SK-N-SH (cell line): Measurements from ENCODE around the gene BSG. TPM values are rescaled to one million over a fixed set of nuclear protein-coding genes. Genes with fewer than 3 reads are reported as not detected.
A peak's percentile ranks its signal among the peaks of the same experiment; 100 is the strongest.

Experiments
- CTCF ChIA-PET: fragments of 300-600, 350-600 bp; formaldehyde crosslinking; extraction: SDS; loops from one replicate; lab custom pipeline; 2021; lab: Yijun Ruan, JAX
- POLR2A ChIA-PET: fragments of 350-600 bp; sonication (Branson Sonifier 250); formaldehyde crosslinking; extraction: SDS; loops from one replicate; lab custom pipeline; 2020; ENCODE audit warnings: antibody characterized with exemption, inconsistent platforms; lab: Yijun Ruan, JAX
- DNase-seq: peaks from one replicate; pipeline ENCODE4 v3.0.0; 2012
- H2AFZ ChIP-seq: fragments of 200-600 bp; sonication (generic); 2 replicates; pipeline ENCODE4 v1.8.1; 2016; ENCODE audit warnings: antibody characterized with exemption, mild to moderate bottlenecking, low read depth
- H3F3A ChIP-seq: fragments of 200-600 bp; sonication (generic); replicated peaks from 2 replicates; pipeline ENCODE3; 2016; ENCODE audit warnings: antibody characterized with exemption, mild to moderate bottlenecking; ENCODE audit not compliant: insufficient read depth
- H3K27ac ChIP-seq, 2 experiments: fragments of 200-500 bp in 1 of 2; fragments of 200-600 bp in 1 of 2; sonication (Bioruptor generic) in 1 of 2; sonication (generic), shearing (Covaris generic) in 1 of 2; 2 replicates each; pipeline versions ENCODE4 v1.5.1 to v1.6.1; 2014 to 2016; ENCODE audit warnings: low read depth in 2 of 2, inconsistent platforms in 1 of 2, low read length in 1 of 2, mild to moderate bottlenecking in 1 of 2, mixed read lengths in 1 of 2
- H3K27me3 ChIP-seq: fragments of 200-600 bp; sonication (generic), shearing (Covaris generic); 2 replicates; pipeline ENCODE4 v1.6.1; 2016; ENCODE audit warnings: mixed run types; ENCODE audit not compliant: insufficient read depth
- H3K36me3 ChIP-seq, 2 experiments: fragments of 200-500 bp in 1 of 2; fragments of 200-600 bp in 1 of 2; sonication (Bioruptor generic) in 1 of 2; sonication (generic) in 1 of 2; replicated peaks in 1 of 2; 2 replicates each; pipeline versions ENCODE3 to v1.5.1; 2014 to 2016; ENCODE audit warnings: low read length in 1 of 2, mild to moderate bottlenecking in 1 of 2; ENCODE audit not compliant: insufficient read depth in 2 of 2, control insufficient read depth in 1 of 2
- H3K4me1 ChIP-seq, 2 experiments: fragments of 200-500 bp in 1 of 2; fragments of 200-600 bp in 1 of 2; sonication (Bioruptor generic) in 1 of 2; sonication (generic), shearing (Covaris generic) in 1 of 2; 2 replicates each; pipeline versions ENCODE4 v1.5.1 to v1.6.1; 2014 to 2016; ENCODE audit warnings: low read depth in 1 of 2, low read length in 1 of 2, mixed run types in 1 of 2; ENCODE audit not compliant: insufficient read depth in 2 of 2, control insufficient read depth in 1 of 2
- H3K4me2 ChIP-seq: fragments of 200-600 bp; sonication (generic), shearing (Covaris generic); 2 replicates; pipeline ENCODE4 v1.6.1; 2017; ENCODE audit warnings: mixed run types
- H3K4me3 ChIP-seq, 2 experiments: fragments of 200-500 bp in 1 of 2; fragments of 200-600 bp in 1 of 2; sonication (Bioruptor generic) in 1 of 2; sonication (generic), shearing (Covaris generic) in 1 of 2; 2 replicates each; pipeline versions ENCODE4 v1.5.1 to v1.8.1; 2014 to 2016; ENCODE audit warnings: low read depth in 2 of 2, inconsistent platforms in 1 of 2, low read length in 1 of 2, mild to moderate bottlenecking in 1 of 2, mixed read lengths in 1 of 2, moderate library complexity in 1 of 2
- H3K79me2 ChIP-seq: fragments of 200-600 bp; sonication (generic); 2 replicates; pipeline ENCODE4 v1.8.1; 2017; ENCODE audit warnings: mild to moderate bottlenecking; ENCODE audit not compliant: insufficient read depth
- H3K9ac ChIP-seq: fragments of 200-600 bp; sonication (generic); 2 replicates; pipeline ENCODE4 v1.6.1; 2017; ENCODE audit warnings: mixed run types
- H3K9me2 ChIP-seq: fragments of 200-600 bp; sonication (generic); 2 replicates; pipeline ENCODE4 v1.6.1; 2017; ENCODE audit warnings: mixed run types
- H3K9me3 ChIP-seq: fragments of 200-600 bp; sonication (generic); 2 replicates; pipeline ENCODE4 v1.6.1; 2017; ENCODE audit warnings: mixed run types, mild to moderate bottlenecking, moderate library complexity
- H4K20me1 ChIP-seq: fragments of 200-600 bp; sonication (generic); 2 replicates; pipeline ENCODE4 v1.6.1; 2017; ENCODE audit warnings: mild to moderate bottlenecking, mixed run types; ENCODE audit not compliant: insufficient read depth
- EP300 ChIP-seq, 2 experiments: IDR thresholded peaks; 2 replicates each; pipeline versions ENCODE4 v1.4.0 to v1.6.1; 2012; ENCODE audit warnings: borderline replicate concordance in 1 of 2, low read depth in 1 of 2, low read length in 1 of 2
- GABPA ChIP-seq: IDR thresholded peaks from 2 replicates; pipeline ENCODE4 v1.4.0; 2012; ENCODE audit warnings: low read depth, mild to moderate bottlenecking
- MAX ChIP-seq: IDR thresholded peaks from 2 replicates; pipeline ENCODE4 v1.4.0; 2012; ENCODE audit warnings: low read depth
- WGBS: methylation state at CpG from one replicate; pipeline ENCODE4 v1.1.6; 2017; ENCODE audit warnings: low lambda C conversion rate; 5-methylcytosine and 5-hydroxymethylcytosine counted together
- polyA plus RNA-seq, 3 experiments: library from polyadenylated mRNA; depleted of rRNA; stranded (reverse); fragments of >200 nt; gene quantifications; 2 replicates each; pipeline ENCODE4 v1.2.3, GENCODE V29; 2012

BSG gene
- polyA plus RNA-seq, 1 of the 3 experiments (the other 2 are of a cell fraction): 835 TPM

GRCh38 chr19:632579-633067 is 60.2 kb downstream of the BSG start:
- no peaks in the 10 kb centered on the region for H3F3A ChIP-seq
- H2AFZ ChIP-seq: peak overlapping the region; percentile 86
- H3K4me2 ChIP-seq: peak overlapping the region; percentile 100
- TF ChIP-seq MAX: peak; percentile 49; the same call in 1 of the 2 replicates
- no peak for TF ChIP-seq GABPA
- TF ChIP-seq EP300 (IDR thresholded peaks at IDR 0.05; ENCODE audit: borderline replicate concordance in 1 of 2, low read depth in 1 of 2, low read length in 1 of 2): no peak
- H4K20me1 ChIP-seq: no peaks in the 10 kb centered on the region
- H3K4me1 ChIP-seq: peaks cover 4 to 22% of the 10 kb centered on the region in 2 experiments; a peak in 3 of 4 replicates
- H3K9me3 ChIP-seq: no peaks in the 10 kb centered on the region
- peak overlapping the region; percentile 80 for H3K9ac ChIP-seq
- DNase-seq: peak; percentile 68
- ChIA-PET CTCF (interaction anchor here (0.6 to 1.0 kb wide), 2 partner anchors 27 to 48 kb away, joined by 3 to 6 read pairs; no protein-coding TSS in a partner anchor), POLR2A (no interaction called here)
- no peaks in the 10 kb centered on the region for H3K9me2 ChIP-seq
- WGBS: 0% methylated on average over 11 of the region's 35 CpGs
- H3K27me3 ChIP-seq: no peaks in the 10 kb centered on the region
- peaks cover 31% of the 10 kb centered on the region for H3K79me2 ChIP-seq
- H3K27ac ChIP-seq: peak overlapping the region; percentile 45 to 64; a peak in 3 of 4 replicates
- peak overlapping the region; percentile 75 to 93 for H3K4me3 ChIP-seq
- H3K36me3 ChIP-seq: peaks cover 3 to 8% of the 10 kb centered on the region in 2 experiments

Other genes starting within 250 kb of the BSG start
- 8.0 and 15.9 TPM in 2 replicates for gene MIER2, start 227.8 kb upstream of the BSG start, polyA plus RNA-seq (2012; rRNA removed)
- gene C2CD4C, start 163.4 kb upstream of the BSG start, polyA plus RNA-seq (2012; rRNA removed): 0.19 and 0.23 TPM in 2 replicates
- gene SHC2, start 111.6 kb upstream of the BSG start, polyA plus RNA-seq (2012; rRNA removed): 0.64 and 0.80 TPM in 2 replicates
- gene MADCAM1, start 76.1 kb upstream of the BSG start, polyA plus RNA-seq (2012; rRNA removed): 0.63 and 0.81 TPM in 2 replicates
- gene TPGS1, start 65.1 kb upstream of the BSG start, polyA plus RNA-seq (2012; rRNA removed): 28.3 and 31.0 TPM in 2 replicates
- gene CDC34, start 40.8 kb upstream of the BSG start, polyA plus RNA-seq (2012; rRNA removed): 69.2 and 96.7 TPM in 2 replicates
- not detected in 2 replicates for gene GZMM, start 28.5 kb upstream of the BSG start, polyA plus RNA-seq (2012; rRNA removed)
- gene HCN2, start 17.3 kb downstream of the BSG start, polyA plus RNA-seq (2012; rRNA removed): 3.4 and 5.6 TPM in 2 replicates
- 38.2 and 40.1 TPM in 2 replicates for gene POLRMT, start 60.9 kb downstream of the BSG start, polyA plus RNA-seq (2012; rRNA removed)
- gene FGF22, start 67.3 kb downstream of the BSG start, polyA plus RNA-seq (2012; rRNA removed): 0.62 and 0.93 TPM in 2 replicates
- gene RNF126, start 90.6 kb downstream of the BSG start, polyA plus RNA-seq (2012; rRNA removed): 9.0 and 12.9 TPM in 2 replicates
- 64.4 and 73.0 TPM in 2 replicates for gene FSTL3, start 103.8 kb downstream of the BSG start, polyA plus RNA-seq (2012; rRNA removed)
- gene PRSS57, start 122.9 kb downstream of the BSG start, polyA plus RNA-seq (2012; rRNA removed): not detected in 2 replicates
- 6.2 and 15.6 TPM in 2 replicates for gene PALM, start 136.3 kb downstream of the BSG start, polyA plus RNA-seq (2012; rRNA removed)
- gene MISP, start 178.5 kb downstream of the BSG start, polyA plus RNA-seq (2012; rRNA removed): 0.03 and 0.08 TPM in 2 replicates
- 172 and 243 TPM in 2 replicates for gene PTBP1, start 224.9 kb downstream of the BSG start, polyA plus RNA-seq (2012; rRNA removed)
- 1.5 and 1.6 TPM in 2 replicates for gene PLPPR3, start 249.4 kb downstream of the BSG start, polyA plus RNA-seq (2012; rRNA removed)